IPS-18a (cell line): ENCODE results near the gene KSR2.
"Not testable (repeated sequence)": the region's sequence is repeated elsewhere in the genome, so short reads cannot be mapped to it uniquely, and the experiment has no call there.

Source experiments
- H3K27ac ChIP-seq: one replicate; pipeline ENCODE4 v1.5.1; 2013; ENCODE audit warnings: low read length
- H3K27me3 ChIP-seq: one replicate; pipeline ENCODE4 v1.6.1; 2013; ENCODE audit warnings: mild to moderate bottlenecking, low read length; ENCODE audit not compliant: control insufficient read depth, insufficient read depth
- H3K36me3 ChIP-seq: one replicate; pipeline ENCODE4 v1.6.1; 2013; ENCODE audit warnings: low read depth, low read length; ENCODE audit not compliant: control insufficient read depth
- H3K4me1 ChIP-seq: one replicate; pipeline ENCODE4 v1.6.1; 2013; ENCODE audit warnings: low read depth, low read length; ENCODE audit not compliant: control insufficient read depth
- H3K4me3 ChIP-seq: one replicate; pipeline ENCODE4 v1.5.1; 2013; ENCODE audit warnings: low read length
- H3K9ac ChIP-seq: one replicate; pipeline ENCODE4 v1.6.1; 2013; ENCODE audit warnings: mild to moderate bottlenecking, low read length, moderate library complexity
- H3K9me3 ChIP-seq: one replicate; pipeline ENCODE4 v1.6.1; 2013; ENCODE audit warnings: low read depth, low read length; ENCODE audit not compliant: control insufficient read depth

The KSR2 gene

DNA sequence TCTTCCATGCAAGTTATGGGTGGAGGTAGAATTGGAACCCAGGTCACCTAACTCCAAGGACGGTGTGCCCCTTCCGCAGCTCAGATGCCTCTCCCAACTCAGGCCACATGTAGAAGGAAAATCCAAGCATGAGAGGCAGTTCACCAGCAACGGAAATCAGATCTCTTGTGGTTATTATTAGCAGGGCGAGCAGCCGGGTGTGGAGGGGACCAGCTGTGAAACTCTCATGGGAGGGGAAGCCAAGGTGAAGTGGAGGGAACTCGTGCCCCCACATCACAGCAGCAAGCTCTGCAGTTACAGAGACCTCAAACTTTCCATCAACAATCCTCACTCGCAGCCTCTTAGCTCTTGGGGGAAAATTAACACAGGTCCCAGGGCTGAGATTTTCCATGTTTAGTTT is 79.7 kb downstream of the KSR2 start:
- Histone ChIP-seq H3K27me3 (no peaks in the 10 kb centered on the region), H3K4me1 (no peaks in the 10 kb centered on the region), H3K4me3 (no peak overlapping the region), H3K9me3 (no peaks in the 10 kb centered on the region), H3K36me3 (no peaks in the 10 kb centered on the region), H3K27ac (no peak overlapping the region), H3K9ac (no peak overlapping the region)

DNA sequence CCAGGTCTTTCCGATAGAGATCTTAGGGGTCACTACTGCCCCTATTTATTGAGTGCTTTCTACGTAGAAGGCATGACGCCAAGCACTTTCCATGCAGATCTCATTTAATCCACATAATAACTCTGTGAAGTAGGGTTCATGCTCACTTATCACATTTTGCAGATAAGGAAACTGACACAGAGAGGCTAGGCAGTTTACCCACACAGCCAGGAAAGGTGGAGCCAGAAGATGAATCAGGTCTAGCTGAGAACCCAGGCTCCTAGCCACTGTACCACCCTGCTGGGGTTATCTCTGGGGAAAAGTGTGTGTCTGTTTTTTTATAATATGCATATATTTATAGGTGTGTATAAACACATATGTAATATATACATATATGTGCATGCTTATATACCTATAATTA is 83.6 kb downstream of the KSR2 start:
- Histone ChIP-seq H3K4me1 (no peaks in the 10 kb centered on the region), H3K27ac (no peak overlapping the region), H3K27me3 (no peaks in the 10 kb centered on the region), H3K36me3 (no peaks in the 10 kb centered on the region), H3K9ac (no peak overlapping the region), H3K9me3 (no peaks in the 10 kb centered on the region), H3K4me3 (no peak overlapping the region)

DNA sequence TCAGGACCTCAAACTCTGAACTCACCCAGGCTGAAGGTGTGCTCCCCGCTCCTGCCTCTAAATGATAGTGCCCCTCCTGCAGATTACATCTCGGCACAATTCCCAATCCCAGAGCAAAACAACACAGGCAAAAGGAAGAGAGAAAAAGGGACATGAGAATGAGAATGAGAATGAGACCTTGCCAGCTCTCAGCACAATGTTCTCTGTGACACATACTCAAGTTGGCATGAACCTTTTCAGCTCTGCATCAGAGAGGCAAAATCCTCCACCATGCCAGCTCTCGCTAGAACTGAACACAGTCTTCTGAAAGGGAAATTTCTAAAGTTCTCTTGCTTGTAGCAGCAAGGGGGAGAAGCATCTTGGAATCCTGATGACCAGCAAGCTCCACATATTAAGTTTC is 84.6 kb downstream of the KSR2 start:
- H3K9ac ChIP-seq = no peak overlapping the region
- no peak overlapping the region for H3K4me3 ChIP-seq
- H3K9me3 ChIP-seq = no peaks in the 10 kb centered on the region
- no peaks in the 10 kb centered on the region for H3K4me1 ChIP-seq
- no peak overlapping the region for H3K27ac ChIP-seq
- no peaks in the 10 kb centered on the region for H3K27me3 ChIP-seq
- no peaks in the 10 kb centered on the region for H3K36me3 ChIP-seq

GRCh38 chr12:117882603-117883184 is 86.1 kb downstream of the KSR2 start:
- Histone ChIP-seq H3K9ac (no peak overlapping the region), H3K9me3 (no peaks in the 10 kb centered on the region), H3K4me1 (no peaks in the 10 kb centered on the region), H3K36me3 (no peaks in the 10 kb centered on the region), H3K27me3 (no peaks in the 10 kb centered on the region), H3K4me3 (no peak overlapping the region), H3K27ac (no peak overlapping the region)

- Histone ChIP-seq H3K27me3 (no peaks in the 10 kb centered on the region), H3K9me3 (no peaks in the 10 kb centered on the region), H3K4me3 (no peak overlapping the region), H3K9ac (no peak overlapping the region), H3K4me1 (no peaks in the 10 kb centered on the region), H3K36me3 (no peaks in the 10 kb centered on the region), H3K27ac (no peak overlapping the region)
Observed at GRCh38 chr12:117882181-117882580, 86.6 kb downstream of the KSR2 start.

DNA sequence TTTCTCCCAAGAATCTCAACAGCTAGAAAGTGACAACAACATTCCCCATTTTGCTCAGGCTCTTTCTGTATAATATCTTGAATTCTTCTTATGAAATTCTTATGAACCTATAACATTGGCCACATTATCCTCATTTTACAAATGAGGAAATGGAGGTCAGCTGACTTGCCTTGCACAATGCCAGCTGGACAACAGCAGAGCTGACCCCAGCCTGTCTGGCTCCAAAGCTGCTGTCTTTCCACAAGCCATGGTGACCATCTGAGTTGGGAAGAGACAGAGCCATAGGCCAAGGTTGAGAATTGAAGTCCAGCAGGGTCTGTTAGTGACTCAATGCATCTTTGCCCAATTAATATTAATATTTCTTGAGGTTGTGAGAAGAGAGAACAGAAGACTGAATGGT is 87.3 kb downstream of the KSR2 start:
- no peaks in the 10 kb centered on the region for H3K36me3 ChIP-seq
- no peaks in the 10 kb centered on the region for H3K9me3 ChIP-seq
- no peaks in the 10 kb centered on the region for H3K27me3 ChIP-seq
- H3K9ac ChIP-seq = no peak overlapping the region
- H3K27ac ChIP-seq = no peak overlapping the region
- no peaks in the 10 kb centered on the region for H3K4me1 ChIP-seq
- no peak overlapping the region for H3K4me3 ChIP-seq

DNA sequence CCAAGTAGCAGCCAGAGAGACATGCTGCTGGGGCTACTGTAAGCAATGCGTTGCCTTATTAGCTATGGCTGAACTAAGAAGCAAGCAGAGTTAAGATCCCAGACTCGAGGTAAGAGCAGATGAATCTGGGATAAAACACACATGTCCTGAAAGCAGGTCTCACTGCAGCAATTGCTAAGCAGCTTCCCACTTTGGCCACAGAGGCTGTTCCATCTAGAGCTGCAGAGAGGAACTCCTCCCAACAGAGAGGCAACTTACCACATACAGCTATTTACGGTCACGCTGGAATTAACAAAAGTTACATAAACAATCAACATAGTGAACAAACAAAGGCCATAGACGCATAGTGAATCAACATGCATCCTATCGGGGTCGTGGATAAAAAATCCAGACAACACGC is 90.2 kb downstream of the KSR2 start:
- H3K4me3 ChIP-seq = no peak overlapping the region
- no peaks in the 10 kb centered on the region for H3K9me3 ChIP-seq
- H3K27me3 ChIP-seq = peaks cover 5% of the 10 kb centered on the region
- no peaks in the 10 kb centered on the region for H3K36me3 ChIP-seq
- H3K9ac ChIP-seq = no peak overlapping the region
- H3K27ac ChIP-seq = no peak overlapping the region
- peaks cover 11% of the 10 kb centered on the region for H3K4me1 ChIP-seq

- Histone ChIP-seq H3K36me3 (no peaks in the 10 kb centered on the region), H3K4me1 (peaks cover 11% of the 10 kb centered on the region), H3K9ac (peak overlapping the region; percentile 51), H3K4me3 (peak overlapping the region; percentile 44), H3K27me3 (peaks cover 5% of the 10 kb centered on the region), H3K27ac (no peak overlapping the region), H3K9me3 (no peaks in the 10 kb centered on the region)
Observed at GRCh38 chr12:117876436-117876816, 92.4 kb downstream of the KSR2 start.

DNA sequence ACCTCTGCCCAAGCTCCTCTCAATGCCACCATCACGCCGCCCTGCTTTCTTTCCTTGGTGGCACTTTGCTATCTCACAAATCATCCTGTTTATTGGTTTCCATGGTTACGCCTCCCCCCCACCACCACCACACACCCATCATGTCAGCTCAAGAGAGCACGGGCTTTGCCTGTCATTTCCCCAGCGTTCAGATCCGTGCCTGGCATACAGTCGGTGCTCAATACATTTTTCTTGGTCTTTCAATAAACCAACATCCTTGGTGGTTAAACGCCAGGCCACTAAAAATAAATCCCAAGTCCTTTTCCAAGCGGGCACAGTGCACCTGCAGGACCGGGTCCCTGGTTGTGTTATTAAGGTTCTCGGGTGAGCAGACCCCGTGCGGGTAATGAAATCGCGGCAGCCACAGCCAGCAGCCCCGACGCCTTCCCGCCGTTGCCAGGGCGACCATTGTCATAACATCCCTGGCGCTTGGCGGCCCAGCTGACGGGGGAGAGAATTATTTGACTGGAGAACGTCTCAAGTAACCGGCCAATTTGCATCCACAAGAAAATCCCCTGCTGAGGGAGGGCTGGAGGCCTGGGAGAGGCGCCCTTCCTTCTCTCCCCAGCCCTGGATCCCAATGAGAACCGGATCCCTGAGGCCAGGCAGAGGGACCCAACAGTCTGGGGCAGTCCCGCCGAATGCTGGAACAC is 92.9 kb downstream of the KSR2 start:
- no peaks in the 10 kb centered on the region for H3K36me3 ChIP-seq
- peak overlapping the region; percentile 4 for H3K27ac ChIP-seq
- H3K4me1 ChIP-seq = peaks cover 11% of the 10 kb centered on the region
- peaks cover 5% of the 10 kb centered on the region for H3K27me3 ChIP-seq
- H3K9me3 ChIP-seq = no peaks in the 10 kb centered on the region
- H3K9ac ChIP-seq = peak overlapping the region; percentile 51
- H3K4me3 ChIP-seq = peak overlapping the region; percentile 44

- H3K4me1 ChIP-seq = peaks cover 11% of the 10 kb centered on the region
- no peak overlapping the region for H3K9ac ChIP-seq
- no peaks in the 10 kb centered on the region for H3K9me3 ChIP-seq
- no peak overlapping the region for H3K4me3 ChIP-seq
- no peak overlapping the region for H3K27ac ChIP-seq
- peaks cover 5% of the 10 kb centered on the region for H3K27me3 ChIP-seq
- H3K36me3 ChIP-seq = no peaks in the 10 kb centered on the region
Observed at GRCh38 chr12:117874842-117875434, 93.9 kb downstream of the KSR2 start.

DNA sequence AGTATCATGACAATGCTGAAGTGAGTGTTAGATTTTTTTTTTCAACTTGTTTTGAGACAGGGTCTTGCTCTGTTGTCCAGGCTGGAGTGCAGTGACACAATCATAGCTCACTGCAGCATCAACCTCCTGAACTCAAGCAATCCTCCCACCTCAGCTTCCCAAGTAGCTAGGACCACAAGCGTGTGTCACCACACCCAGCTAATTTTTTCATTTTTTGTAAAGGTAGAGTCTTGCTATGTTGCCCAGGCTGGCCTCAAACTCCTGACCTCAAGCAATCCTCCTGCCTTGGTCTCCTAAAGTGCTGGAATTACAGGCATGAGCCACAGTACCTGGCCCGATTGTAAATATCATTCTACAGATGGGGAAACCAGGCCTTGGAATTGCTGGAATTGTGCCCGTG is 94.6 kb downstream of the KSR2 start:
- H3K27ac ChIP-seq, H3K4me3 ChIP-seq, H3K27me3 ChIP-seq, H3K36me3 ChIP-seq, H3K9ac ChIP-seq, H3K9me3 ChIP-seq: not testable (repeated sequence)
- H3K4me1 ChIP-seq = peaks cover 11% of the 10 kb centered on the region
